GM18498 (cell line): ENCODE results near the gene ELP6.
"Not testable (repeated sequence)": the region's sequence is repeated elsewhere in the genome, so short reads cannot be mapped to it uniquely, and the experiment has no call there.

ENCODE experiments used
- ATAC-seq: cut with Tn5 transposase; IDR thresholded peaks from one replicate; pipeline ENCODE4 v1.9.1; 2021; ENCODE audit warnings: mild to moderate bottlenecking, moderate library complexity; ENCODE audit not compliant: unreplicated experiment

The ELP6 gene

DNA sequence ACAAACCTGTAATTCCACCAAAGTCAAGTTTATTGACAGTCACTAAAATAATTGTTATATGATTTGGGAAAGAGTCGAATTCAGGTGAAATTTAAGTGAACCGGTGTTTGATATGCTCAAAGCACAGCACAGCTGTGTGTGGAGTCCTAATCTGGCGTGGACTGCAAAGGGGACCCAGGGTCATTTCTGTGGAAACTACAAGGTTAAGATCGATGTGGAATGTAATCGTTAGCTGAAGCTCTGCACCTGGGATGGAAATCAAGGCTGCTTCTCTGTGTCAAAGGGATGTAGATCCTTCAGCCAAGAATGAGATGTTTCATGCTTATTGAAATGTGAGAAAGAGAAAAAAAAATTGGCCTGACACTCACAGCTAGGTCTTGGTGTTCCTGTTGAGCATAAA is 1.6 kb upstream of the ELP6 start:
- no peak for ATAC-seq

- no peak for ATAC-seq
Observed at GRCh38 chr3:47512416-47513124, 942 bp downstream of the ELP6 start.

GRCh38 chr3:47505267-47505666 is 8.2 kb downstream of the ELP6 start:
- not testable (repeated sequence) for ATAC-seq

- ATAC-seq: no peak
Observed at GRCh38 chr3:47504113-47504512, 9.4 kb downstream of the ELP6 start.

DNA sequence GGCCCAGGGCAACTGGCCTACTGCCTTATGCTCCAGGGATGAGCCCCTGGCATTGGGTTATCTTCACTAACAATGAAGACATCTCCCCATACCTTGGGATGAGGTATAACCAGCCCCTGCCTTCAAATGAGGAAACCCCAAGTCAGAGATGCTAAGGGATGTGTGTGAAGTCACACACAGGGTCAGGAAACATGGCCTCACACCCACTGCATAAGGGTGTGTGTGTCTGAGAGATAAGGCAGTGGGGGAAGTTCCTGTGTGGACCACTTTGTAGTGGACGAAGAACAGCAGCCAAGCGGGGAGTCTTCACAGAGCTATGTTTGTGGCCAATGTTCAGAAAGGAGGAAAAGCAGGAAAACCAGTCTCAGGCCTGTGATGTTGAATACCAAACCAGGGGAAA is 10.5 kb downstream of the ELP6 start:
- no peak for ATAC-seq

GRCh38 chr3:47496892-47497291 is 16.6 kb downstream of the ELP6 start:
- ATAC-seq: no peak

- ATAC-seq: no peak
Observed at GRCh38 chr3:47495886-47496285, 17.6 kb downstream of the ELP6 start.

- no peak for ATAC-seq
Observed at GRCh38 chr3:47495111-47495510, 18.4 kb downstream of the ELP6 start.

DNA sequence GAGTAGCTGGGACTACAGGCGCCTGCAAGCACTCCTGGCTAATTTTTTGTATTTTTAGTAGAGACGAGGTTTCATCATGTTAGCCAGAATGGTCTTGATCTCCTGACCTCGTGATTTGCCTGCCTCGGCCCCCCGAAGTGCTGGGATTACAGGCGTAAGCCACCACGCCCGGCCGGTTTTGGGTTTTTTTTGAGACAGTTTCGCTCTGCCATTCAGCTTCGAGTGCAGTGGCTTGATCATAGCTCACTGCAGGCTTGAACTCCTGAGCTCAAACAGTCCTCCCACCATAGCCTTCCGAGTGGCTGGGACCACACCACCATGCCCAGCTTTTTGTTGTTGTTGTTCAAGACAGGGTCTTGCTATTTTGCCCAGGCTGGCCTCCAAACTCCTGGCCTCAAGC is 21.7 kb downstream of the ELP6 start:
- ATAC-seq: no peak

DNA sequence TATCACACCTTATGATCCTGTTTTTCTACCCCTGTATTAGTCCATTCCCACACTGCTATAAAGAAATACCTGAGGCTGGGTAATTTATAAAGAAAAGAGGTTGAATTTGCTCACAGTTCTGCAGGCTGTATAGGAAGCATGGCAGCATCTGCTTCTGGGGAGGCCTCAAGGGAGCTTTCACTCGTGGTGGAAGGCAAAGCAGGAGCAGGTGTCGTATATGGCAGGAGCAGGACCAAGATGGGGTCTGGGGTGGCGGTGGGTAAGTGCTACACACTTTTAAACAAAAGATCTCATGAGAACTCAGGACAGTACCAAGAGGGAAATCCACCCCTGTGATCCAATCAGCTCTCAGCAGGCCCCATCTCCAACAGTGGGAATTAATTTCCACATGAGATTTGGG is 22.3 kb downstream of the ELP6 start:
- ATAC-seq: no peak

DNA sequence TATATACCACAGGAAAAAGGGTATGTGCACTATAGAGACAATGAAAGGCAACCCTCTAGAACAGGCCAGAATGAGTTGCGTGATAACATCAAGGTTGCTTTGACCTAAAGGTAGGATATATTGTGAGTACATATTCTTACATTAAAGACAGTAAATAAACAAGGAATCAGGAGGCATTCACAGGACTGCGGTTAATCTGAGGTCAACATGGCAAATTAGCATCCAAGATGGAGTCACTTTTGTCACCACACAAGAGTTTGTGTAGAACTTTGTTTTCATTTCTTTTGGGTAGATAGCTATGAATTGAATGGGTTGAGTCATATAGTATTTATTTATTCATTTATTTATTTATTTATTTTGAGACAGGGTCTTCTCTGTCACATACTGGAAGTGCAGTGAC is 26.2 kb downstream of the ELP6 start:
- ATAC-seq: no peak

DNA sequence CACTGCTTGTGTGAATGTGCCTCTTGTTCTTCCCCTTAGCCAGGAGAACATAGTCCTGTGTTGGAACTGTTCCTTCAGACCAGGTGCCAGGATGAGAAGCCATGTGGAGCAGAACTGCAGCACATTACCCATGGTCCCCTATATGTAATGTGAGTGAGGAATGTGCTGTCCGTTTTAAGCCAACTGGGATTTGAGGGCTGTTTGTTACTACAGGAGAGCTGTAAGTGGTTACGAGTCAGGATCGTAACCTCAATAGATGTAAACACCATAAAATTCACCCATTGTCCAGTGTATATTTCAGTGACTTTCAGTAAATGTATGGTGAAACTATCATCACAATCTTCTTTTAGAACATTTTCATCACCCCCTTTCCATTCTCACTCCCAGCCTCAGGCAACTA is 27.7 kb downstream of the ELP6 start:
- ATAC-seq: no peak

GRCh38 chr3:47482366-47482765 is 31.1 kb downstream of the ELP6 start:
- ATAC-seq: no peak

- not testable (repeated sequence) for ATAC-seq
Observed at GRCh38 chr3:47481763-47482162, 31.7 kb downstream of the ELP6 start.

- not testable (repeated sequence) for ATAC-seq
Observed at GRCh38 chr3:47480267-47480666, 33.2 kb downstream of the ELP6 start.

DNA sequence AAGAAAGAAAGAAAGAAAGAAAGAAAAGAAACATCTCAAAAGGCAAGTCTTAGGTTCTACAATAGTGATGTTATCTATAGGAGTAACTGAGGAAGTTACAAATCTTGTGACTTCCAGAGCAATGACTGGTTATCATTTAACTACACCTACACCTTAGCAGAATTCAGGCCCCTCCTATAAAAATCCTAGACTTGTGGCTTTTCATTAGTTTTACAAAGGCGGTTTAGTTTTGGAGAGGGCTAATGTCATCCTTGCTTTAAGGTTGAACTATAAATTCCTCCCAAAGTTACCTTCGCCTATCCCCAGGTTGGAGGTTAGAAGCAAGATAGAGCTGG is 33.7 kb downstream of the ELP6 start:
- ATAC-seq: no peak

DNA sequence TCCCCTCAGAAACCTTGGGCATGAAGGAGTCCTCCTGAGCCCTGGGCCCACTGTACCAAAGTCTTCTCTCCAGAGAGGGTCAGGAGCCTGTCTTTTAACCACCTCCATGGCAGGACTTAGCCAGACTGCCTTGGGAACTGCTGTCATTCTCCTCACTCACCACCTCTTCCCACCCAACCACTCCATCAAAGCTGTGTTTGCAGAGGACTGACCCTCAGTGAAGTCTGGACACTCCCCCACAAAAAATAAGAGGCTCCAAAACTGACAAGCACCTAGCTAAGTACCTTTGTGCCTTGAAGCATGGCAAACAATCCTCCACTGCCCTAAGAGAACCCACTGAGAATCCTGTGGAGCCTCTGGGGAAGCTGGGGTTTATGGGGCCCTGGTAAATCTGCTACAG is 35.5 kb downstream of the ELP6 start:
- no peak for ATAC-seq

DNA sequence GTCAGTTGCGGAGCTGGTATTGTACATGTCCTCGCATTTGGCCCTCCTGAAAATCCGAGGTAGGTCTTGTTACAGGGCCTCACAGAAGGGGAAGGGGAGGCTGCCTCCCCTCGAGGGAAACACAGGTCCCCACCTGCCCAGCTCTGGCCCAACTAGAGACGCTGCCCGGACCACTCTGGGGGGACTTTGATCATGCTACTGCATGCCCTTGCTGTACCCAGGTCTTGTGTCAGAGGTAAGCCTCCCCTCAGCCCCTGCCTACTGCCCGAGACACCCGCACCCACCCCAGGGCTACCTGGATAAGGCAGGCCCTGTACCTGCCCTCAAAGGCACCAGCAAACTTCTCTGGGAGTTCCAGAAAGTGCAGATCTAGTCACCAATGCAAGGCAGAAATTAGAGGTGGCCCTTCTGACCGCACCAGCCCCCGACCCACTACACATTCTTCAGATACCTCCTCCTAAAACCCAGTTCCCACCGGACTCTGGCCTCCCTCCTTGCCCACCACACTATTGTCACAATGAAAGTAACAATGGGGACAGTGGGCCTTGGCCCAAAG is 36.8 kb downstream of the ELP6 start:
- ATAC-seq: no peak

GRCh38 chr3:47476330-47476626 is 37.2 kb downstream of the ELP6 start:
- peak; percentile 1 for ATAC-seq

GRCh38 chr3:47475570-47476329 is 37.8 kb downstream of the ELP6 start, which contains the start of gene SCAP:
Gene SCAP, minus strand, starts transcription at chr3:47475941. Its CDS starts 32,948 bp downstream, at chr3:47442993.
- peak; percentile 91 for ATAC-seq

DNA sequence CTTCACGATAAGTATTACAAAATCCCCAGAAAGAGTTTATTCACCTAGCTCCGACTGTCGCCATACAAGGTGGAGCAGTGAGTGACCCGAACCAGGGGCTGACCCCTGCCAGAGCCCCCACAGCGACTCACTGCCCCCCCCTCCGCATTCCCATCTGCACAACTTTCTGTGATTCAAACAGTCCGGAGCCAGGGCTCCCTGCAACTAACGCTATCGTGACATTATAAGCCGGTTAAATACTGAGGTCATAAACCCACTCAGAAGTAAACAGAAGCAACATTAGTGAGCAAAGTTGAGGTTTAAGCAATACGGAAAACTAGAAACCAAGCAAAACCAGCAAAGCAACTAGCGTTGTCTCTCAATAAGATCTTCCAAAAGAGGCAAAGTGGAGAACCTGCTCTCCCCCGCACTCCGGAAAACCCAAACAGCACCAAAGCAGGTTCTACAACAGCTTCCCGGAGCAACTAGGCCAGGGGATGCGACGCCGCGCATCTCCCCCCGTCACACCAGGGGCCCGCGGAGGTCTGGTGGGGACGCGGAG is 38.4 kb downstream of the ELP6 start:
- no peak for ATAC-seq

- no peak for ATAC-seq
Observed at GRCh38 chr3:47473391-47473790, 40.1 kb downstream of the ELP6 start.
